ENCODE results near the gene MACF1.

MACF1 gene

GRCh38 chr1:39268906-39269305 lies 64.4 kb downstream of the MACF1 start:
- DNase-seq: peak; percentile 85

- DNase-seq: no peak
These were observed 64.9 kb downstream of the MACF1 start for GRCh38 chr1:39269349-39269748.

GRCh38 chr1:39269791-39270342 lies 65.4 kb downstream of the MACF1 start:
- no peak for DNase-seq

- DNase-seq: no peak
These were observed 65.9 kb downstream of the MACF1 start for GRCh38 chr1:39270368-39270767.

- DNase-seq: no peak
These were observed 67.7 kb downstream of the MACF1 start for GRCh38 chr1:39272027-39272797.

GRCh38 chr1:39272798-39273469 lies 68.4 kb downstream of the MACF1 start:
- no peak for DNase-seq

GRCh38 chr1:39275836-39276507 lies 71.5 kb downstream of the MACF1 start:
- no peak for DNase-seq

GRCh38 chr1:39277879-39278278 lies 73.4 kb downstream of the MACF1 start:
- no peak for DNase-seq

- DNase-seq: no peak
These were observed 78.2 kb downstream of the MACF1 start for GRCh38 chr1:39282537-39283216.

- DNase-seq: no peak
These were observed 79.4 kb downstream of the MACF1 start for GRCh38 chr1:39283858-39284257.

GRCh38 chr1:39287541-39287940 lies 83.0 kb downstream of the MACF1 start:
- no peak for DNase-seq

GRCh38 chr1:39288735-39289465 lies 84.4 kb downstream of the MACF1 start:
- no peak for DNase-seq

GRCh38 chr1:39292401-39292800 lies 87.9 kb downstream of the MACF1 start:
- no peak for DNase-seq

GRCh38 chr1:39293375-39294070 lies 89.0 kb downstream of the MACF1 start:
- no peak for DNase-seq

- no peak for DNase-seq
These were observed 90.0 kb downstream of the MACF1 start for GRCh38 chr1:39294531-39294930.

- DNase-seq: no peak
These were observed 91.4 kb downstream of the MACF1 start for GRCh38 chr1:39295901-39296300.

GRCh38 chr1:39297551-39297950 lies 93.1 kb downstream of the MACF1 start:
- DNase-seq: no peak

GRCh38 chr1:39301606-39302005 lies 97.1 kb downstream of the MACF1 start:
- DNase-seq: no peak

GRCh38 chr1:39305555-39305954 lies 101.1 kb downstream of the MACF1 start:
- DNase-seq: no peak

GRCh38 chr1:39310015-39310414 lies 105.5 kb downstream of the MACF1 start:
- DNase-seq: no peak

GRCh38 chr1:39310691-39311090 lies 106.2 kb downstream of the MACF1 start:
- DNase-seq: no peak

GRCh38 chr1:39317111-39317510 lies 112.6 kb downstream of the MACF1 start:
- no peak for DNase-seq

All from islet precursor cell (in vitro differentiated cells).